ENCODE data around the gene YRDC. TPM values are rescaled to one million over a fixed set of nuclear protein-coding genes. Genes with fewer than 3 reads are reported as not detected.

The YRDC gene
- polyA plus RNA-seq, 1 donor from 2014 or later = 34.1 TPM

- H3K27me3 ChIP-seq (ENCODE audit: insufficient read depth, low read depth, low read length) = peaks cover 69% of the 10 kb centered on the region
These were observed 54.3 kb downstream of the YRDC start for GRCh38 chr1:37753473-37754321.

More at GRCh38 chr1:37753473-37754321, 54.3 kb downstream of the YRDC start:
- H3K27ac ChIP-seq (ENCODE audit: low read length) = no peak overlapping the region
- H3K4me3 ChIP-seq (ENCODE audit: low read length) = peak overlapping the region; percentile 58
- no peak overlapping the region for H3K4me2 ChIP-seq (ENCODE audit: low read length)
- H3K9me2 ChIP-seq (ENCODE audit: insufficient read depth, low read length) = no peaks in the 10 kb centered on the region
- no peaks in the 10 kb centered on the region for H3K36me3 ChIP-seq (ENCODE audit: insufficient read depth, low read length)
- H3F3A ChIP-seq (ENCODE audit: insufficient read depth, low read length, poor library complexity, severe bottlenecking) = no peaks in the 10 kb centered on the region
- H4K20me1 ChIP-seq (ENCODE audit: insufficient read depth) = no peaks in the 10 kb centered on the region
- H3K79me2 ChIP-seq (replicated peaks; ENCODE audit: insufficient read depth, low read length) = no peaks in the 10 kb centered on the region
- no peaks in the 10 kb centered on the region for H3K9me3 ChIP-seq (ENCODE audit: low read length)
- H3K9ac ChIP-seq (ENCODE audit: low read length) = peak overlapping the region; percentile 45
- TF ChIP-seq TAF1 (IDR thresholded peaks at IDR 0.05; ENCODE audit: low read depth) (no peak), SMC3 (conservative IDR thresholded peaks at IDR 0.05; ENCODE audit: poor library complexity) (no peak), RAD21 (conservative IDR thresholded peaks at IDR 0.05) (no peak), EZH2 (IDR thresholded peaks at IDR 0.05; ENCODE audit: borderline replicate concordance, insufficient read depth, low read length, poor library complexity, severe bottlenecking) (no peak), REST (IDR thresholded peaks at IDR 0.05; ENCODE audit: borderline replicate concordance) (no peak), MXI1 (conservative IDR thresholded peaks at IDR 0.05; ENCODE audit: poor library complexity, severe bottlenecking) (no peak), CTCF (IDR thresholded peaks at IDR 0.05; ENCODE audit: poor library complexity, severe bottlenecking) (no peak), POLR2AphosphoS5 (IDR thresholded peaks at IDR 0.05) (no peak), EP300 (conservative IDR thresholded peaks at IDR 0.05; ENCODE audit: poor library complexity, severe bottlenecking) (no peak)
- H2AFZ ChIP-seq (ENCODE audit: low read depth, low read length) = no peak overlapping the region

Other genes with a start within 250 kb of the YRDC start
- gene GNL2, start 212.3 kb downstream of the YRDC start, polyA plus RNA-seq = 31.6 and 31.7 TPM in 2 replicates
- gene RSPO1, start 173.3 kb downstream of the YRDC start, polyA plus RNA-seq = 0.14 TPM in 1 of 2 replicates, not detected in the other
- 0.72 and 1.0 TPM in 2 replicates for gene CDCA8, start 115.7 kb downstream of the YRDC start, polyA plus RNA-seq
- 34.7 and 39.4 TPM in 2 replicates for gene EPHA10, start 43.1 kb downstream of the YRDC start, polyA plus RNA-seq
- 37.0 and 46.7 TPM in 2 replicates for gene MANEAL, start 14.4 kb downstream of the YRDC start, polyA plus RNA-seq
- gene C1orf122, start 418 bp downstream of the YRDC start, polyA plus RNA-seq = 133 and 143 TPM in 2 replicates
- 3.7 and 3.8 TPM in 2 replicates for gene MTF1, start 51.4 kb upstream of the YRDC start, polyA plus RNA-seq
- 13.4 and 13.8 TPM in 2 replicates for gene INPP5B, start 138.8 kb upstream of the YRDC start, polyA plus RNA-seq
- 104 and 123 TPM in 2 replicates for gene SF3A3, start 181.8 kb upstream of the YRDC start, polyA plus RNA-seq
- gene FHL3, start 197.3 kb upstream of the YRDC start, polyA plus RNA-seq = 3.3 and 3.5 TPM in 2 replicates
- 86.4 and 144 TPM in 2 replicates for gene UTP11, start 204.5 kb upstream of the YRDC start, polyA plus RNA-seq
- 2.6 and 3.1 TPM in 2 replicates for gene POU3F1, start 238.6 kb upstream of the YRDC start, polyA plus RNA-seq

All from neural cell (in vitro differentiated cells).